ENCODE measurements around the gene TUBD1.
"Not testable (repeated sequence)": the region's sequence is repeated elsewhere in the genome, so short reads cannot be mapped to it uniquely, and the experiment has no call there.

The TUBD1 gene

GRCh38 chr17:59842901-59843652 is 49.7 kb downstream of the TUBD1 start:
- DNase-seq = no peak

- DNase-seq = not testable (repeated sequence)
Measured at GRCh38 chr17:59841882-59842263, 50.9 kb downstream of the TUBD1 start.

GRCh38 chr17:59841091-59841881 is 51.5 kb downstream of the TUBD1 start:
- not testable (repeated sequence) for DNase-seq

- DNase-seq = no peak
Measured at GRCh38 chr17:59840329-59841090, 52.2 kb downstream of the TUBD1 start.

GRCh38 chr17:59839651-59840328 is 53.0 kb downstream of the TUBD1 start:
- no peak for DNase-seq

- peak; percentile 12 for DNase-seq
Measured at GRCh38 chr17:59838052-59838916, 54.5 kb downstream of the TUBD1 start.

GRCh38 chr17:59837308-59838051 is 55.3 kb downstream of the TUBD1 start:
- peak; percentile 92 for DNase-seq

GRCh38 chr17:59832883-59833379 is 59.8 kb downstream of the TUBD1 start:
- no peak for DNase-seq

- DNase-seq = no peak
Measured at GRCh38 chr17:59830846-59831486, 61.8 kb downstream of the TUBD1 start.

GRCh38 chr17:59830007-59830630 is 62.6 kb downstream of the TUBD1 start:
- no peak for DNase-seq

- DNase-seq = peak; percentile 78
Measured at GRCh38 chr17:59829217-59830006, 63.3 kb downstream of the TUBD1 start.

GRCh38 chr17:59828819-59829216 is 63.9 kb downstream of the TUBD1 start:
- not testable (repeated sequence) for DNase-seq

GRCh38 chr17:59828478-59828760 is 64.3 kb downstream of the TUBD1 start:
- no peak for DNase-seq

GRCh38 chr17:59827721-59828477 is 64.8 kb downstream of the TUBD1 start:
- no peak for DNase-seq

- no peak for DNase-seq
Measured at GRCh38 chr17:59826706-59827453, 65.9 kb downstream of the TUBD1 start.

GRCh38 chr17:59825533-59826322 is 67.0 kb downstream of the TUBD1 start:
- DNase-seq = no peak

GRCh38 chr17:59815965-59816364 is 76.8 kb downstream of the TUBD1 start:
- no peak for DNase-seq

Data from NCI-H146 (cell line).